MM.1S (cell line): Measurements from ENCODE around the gene MIER3.

Source experiments
- CTCF ChIP-seq: fragments of 300-600 bp; sonication (generic); IDR thresholded peaks from 2 replicates; pipeline ENCODE4 v1.5.1; 2016; ENCODE audit warnings: antibody characterized with exemption, low read length, mixed read lengths
- EZH2 ChIP-seq: fragments of 300-600 bp; sonication (generic); optimal IDR thresholded peaks from 2 replicates; pipeline ENCODE3; 2017; ENCODE audit warnings: low read depth, mild to moderate bottlenecking, antibody characterized with exemption, low read length, mixed read lengths

- no peak for TF ChIP-seq CTCF
- no peak for TF ChIP-seq EZH2
Measured at GRCh38 chr5:56995596-56995995, 43.7 kb upstream of the MIER3 start.
